Measurements from ENCODE around the gene GRIK2.

DNA sequence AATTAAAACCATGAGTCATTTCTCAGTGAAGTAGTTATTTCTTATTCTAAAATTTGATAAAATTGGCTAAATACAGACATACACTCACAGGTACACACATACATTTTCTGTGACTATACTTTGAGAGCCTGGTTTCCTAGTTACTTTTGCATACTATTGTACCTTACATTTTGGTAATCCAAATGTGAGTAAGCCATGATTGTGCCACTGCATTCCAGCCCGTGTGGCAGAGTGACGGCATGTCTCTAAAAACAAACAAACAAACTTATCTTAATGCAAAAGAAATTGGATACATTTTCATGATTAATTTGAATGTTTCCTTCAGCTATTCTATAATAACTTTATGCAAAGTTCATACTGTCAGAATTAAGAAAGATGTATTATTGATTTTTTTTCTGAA is 628.8 kb downstream of the GRIK2 start:
- TF ChIP-seq EZH2phosphoT487 (IDR thresholded peaks at IDR 0.05; ENCODE audit: borderline replicate concordance, low read length) (no peak), EZH2 (IDR thresholded peaks at IDR 0.05; ENCODE audit: low read length, unreplicated experiment) (no peak)
- TF ChIP-seq, protein P1, sequence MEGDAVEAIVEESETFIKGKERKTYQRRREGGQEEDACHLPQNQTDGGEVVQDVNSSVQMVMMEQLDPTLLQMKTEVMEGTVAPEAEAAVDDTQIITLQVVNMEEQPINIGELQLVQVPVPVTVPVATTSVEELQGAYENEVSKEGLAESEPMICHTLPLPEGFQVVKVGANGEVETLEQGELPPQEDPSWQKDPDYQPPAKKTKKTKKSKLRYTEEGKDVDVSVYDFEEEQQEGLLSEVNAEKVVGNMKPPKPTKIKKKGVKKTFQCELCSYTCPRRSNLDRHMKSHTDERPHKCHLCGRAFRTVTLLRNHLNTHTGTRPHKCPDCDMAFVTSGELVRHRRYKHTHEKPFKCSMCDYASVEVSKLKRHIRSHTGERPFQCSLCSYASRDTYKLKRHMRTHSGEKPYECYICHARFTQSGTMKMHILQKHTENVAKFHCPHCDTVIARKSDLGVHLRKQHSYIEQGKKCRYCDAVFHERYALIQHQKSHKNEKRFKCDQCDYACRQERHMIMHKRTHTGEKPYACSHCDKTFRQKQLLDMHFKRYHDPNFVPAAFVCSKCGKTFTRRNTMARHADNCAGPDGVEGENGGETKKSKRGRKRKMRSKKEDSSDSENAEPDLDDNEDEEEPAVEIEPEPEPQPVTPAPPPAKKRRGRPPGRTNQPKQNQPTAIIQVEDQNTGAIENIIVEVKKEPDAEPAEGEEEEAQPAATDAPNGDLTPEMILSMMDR (conservative IDR thresholded peaks at IDR 0.05; ENCODE audit: low read depth, low read length) = no peak
